ENCODE data around the gene HNRNPA1.
"Not testable (repeated sequence)": the region's sequence is repeated elsewhere in the genome, so short reads cannot be mapped to it uniquely, and the experiment has no call there.

Gene HNRNPA1

DNA sequence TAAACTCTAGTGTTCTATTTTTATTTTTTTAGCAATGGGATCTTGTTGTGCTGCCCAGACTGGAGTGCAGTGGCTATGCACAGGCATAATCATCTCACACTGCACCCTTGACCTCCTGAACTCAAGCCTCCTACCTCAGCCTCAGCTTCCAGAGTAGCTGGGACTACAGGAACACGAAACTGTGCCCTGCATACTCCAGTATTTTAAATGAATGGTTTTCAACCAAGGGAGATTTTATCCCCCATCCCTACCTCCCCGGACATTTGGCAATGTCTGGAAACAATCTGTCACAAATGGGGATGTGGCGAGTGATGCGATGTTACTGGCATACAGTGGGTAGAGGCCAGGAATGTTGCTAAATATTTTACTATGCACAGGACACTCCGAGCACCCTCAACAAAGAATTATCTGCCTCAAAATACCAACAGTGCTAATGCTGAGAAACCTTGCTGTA is 2.7 kb upstream of the HNRNPA1 start:
- no peak for DNase-seq

DNA sequence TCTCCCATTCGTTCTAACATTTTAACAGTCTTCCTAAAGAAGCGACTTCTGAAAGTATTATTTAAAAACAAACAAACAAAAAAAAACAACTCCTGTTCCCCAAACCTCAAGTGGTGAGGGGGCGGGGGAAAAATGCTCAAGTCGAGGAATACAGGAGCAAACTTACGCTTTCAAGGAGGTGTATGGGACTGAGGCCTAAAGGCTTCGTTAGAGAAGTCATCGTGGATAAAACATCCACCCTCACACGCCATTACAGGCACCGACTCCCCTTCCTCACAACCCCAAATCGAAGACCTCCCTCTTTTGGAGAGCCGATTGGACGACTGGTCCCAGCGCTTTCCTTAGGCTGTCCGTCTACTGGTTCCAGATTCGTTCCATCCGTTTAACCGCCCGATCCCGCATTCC is 1.3 kb upstream of the HNRNPA1 start:
- DNase-seq, result no peak

DNA sequence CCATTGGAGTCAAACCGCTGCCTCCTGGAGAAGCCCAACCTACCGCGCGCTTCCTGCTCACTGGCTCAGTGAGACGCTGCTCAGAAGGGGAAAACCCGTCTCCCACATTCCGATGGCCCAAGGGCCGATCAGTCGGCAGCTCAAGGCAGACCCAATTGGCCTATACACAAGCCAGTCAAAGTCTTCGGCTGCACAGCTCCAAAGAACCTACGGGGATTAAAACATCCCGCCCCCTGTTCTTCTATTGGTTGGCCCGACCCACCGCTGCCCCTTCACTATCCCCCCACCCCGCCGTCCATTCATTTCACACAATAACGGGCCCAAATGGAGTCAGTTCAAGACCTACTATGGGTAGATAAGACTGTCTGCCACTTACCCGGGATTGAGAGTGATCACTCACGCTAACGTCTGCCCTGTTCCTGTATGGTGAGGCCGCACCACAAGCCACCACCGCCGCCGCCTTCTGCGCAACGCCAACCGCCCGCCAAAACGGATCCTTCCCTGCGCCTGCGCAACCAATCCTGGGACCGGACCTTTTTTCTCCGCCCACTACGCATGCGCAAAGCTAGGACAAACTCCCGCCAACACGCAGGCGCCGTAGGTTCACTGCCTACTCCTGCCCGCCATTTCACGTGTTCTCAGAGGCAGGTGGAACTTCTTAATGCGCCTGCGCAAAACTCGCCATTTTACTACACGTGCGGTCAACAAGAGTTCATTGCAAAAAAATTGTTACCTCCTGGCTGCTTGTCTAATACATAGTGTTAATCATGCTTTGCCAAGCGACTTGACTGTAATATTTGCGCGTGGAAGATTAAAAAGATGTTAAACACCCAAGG is 676 bp upstream of the HNRNPA1 start, which contains the start of gene CBX5:
Gene CBX5 (minus strand): TSS at position 491 of the 836 bp plus-strand sequence. CDS start 22,472 bp downstream, outside the sequence.
- DNase-seq, result peak; percentile 98 to 100

DNA sequence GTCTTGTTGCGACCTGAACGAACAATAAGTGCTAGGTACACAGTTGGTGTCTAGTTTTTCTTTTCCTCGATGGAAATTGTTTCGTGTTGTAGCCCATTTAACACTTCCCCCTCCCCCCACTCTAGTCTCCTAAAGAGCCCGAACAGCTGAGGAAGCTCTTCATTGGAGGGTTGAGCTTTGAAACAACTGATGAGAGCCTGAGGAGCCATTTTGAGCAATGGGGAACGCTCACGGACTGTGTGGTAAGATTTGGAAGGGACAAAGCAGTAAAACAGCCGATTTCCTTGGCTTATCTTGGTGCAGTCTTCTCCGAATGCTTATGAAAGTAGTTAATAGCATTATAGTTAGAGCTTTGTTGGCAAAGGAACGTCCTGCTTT is 724 bp downstream of the HNRNPA1 start:
- not testable (repeated sequence) for DNase-seq

DNA sequence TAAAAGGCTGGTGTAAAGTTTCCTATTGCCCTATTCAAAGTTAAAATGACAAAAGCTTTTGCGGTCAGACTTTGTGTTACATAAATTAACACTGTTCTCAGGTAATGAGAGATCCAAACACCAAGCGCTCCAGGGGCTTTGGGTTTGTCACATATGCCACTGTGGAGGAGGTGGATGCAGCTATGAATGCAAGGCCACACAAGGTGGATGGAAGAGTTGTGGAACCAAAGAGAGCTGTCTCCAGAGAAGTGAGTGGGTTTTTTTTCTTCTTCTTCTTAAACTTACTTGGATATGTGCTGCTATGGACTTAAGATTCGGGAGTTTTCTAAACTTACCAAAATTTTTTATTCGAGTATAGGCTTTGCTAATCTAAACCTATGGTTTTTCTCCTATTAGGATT is 1.2 kb downstream of the HNRNPA1 start:
- DNase-seq, result not testable (repeated sequence)

DNA sequence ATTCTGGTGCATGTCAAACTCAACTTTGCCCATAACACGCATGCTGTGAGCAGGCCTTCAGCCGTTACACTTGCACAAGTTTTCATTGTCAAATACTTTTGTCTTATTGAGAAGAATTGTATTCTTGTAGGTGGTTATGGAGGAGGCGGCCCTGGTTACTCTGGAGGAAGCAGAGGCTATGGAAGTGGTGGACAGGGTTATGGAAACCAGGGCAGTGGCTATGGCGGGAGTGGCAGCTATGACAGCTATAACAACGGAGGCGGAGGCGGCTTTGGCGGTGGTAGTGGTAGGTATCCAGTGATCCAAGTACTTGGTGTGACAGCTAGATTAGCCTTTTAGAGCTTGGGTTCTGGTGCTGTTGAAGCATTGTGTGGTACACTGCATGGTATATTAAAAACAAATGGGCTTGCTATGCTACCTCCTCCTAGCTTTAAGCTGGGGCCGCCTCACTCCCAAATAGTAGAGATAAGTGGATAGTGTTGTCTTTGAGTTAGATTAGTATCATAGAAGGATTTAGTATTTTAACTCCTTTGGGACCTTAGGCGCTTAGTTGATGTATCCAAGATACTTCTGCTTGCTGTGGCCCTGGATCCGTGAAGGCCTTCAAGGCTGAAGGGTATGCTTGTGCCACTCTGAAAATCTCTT is 2.5 kb downstream of the HNRNPA1 start:
- no peak for DNase-seq

DNA sequence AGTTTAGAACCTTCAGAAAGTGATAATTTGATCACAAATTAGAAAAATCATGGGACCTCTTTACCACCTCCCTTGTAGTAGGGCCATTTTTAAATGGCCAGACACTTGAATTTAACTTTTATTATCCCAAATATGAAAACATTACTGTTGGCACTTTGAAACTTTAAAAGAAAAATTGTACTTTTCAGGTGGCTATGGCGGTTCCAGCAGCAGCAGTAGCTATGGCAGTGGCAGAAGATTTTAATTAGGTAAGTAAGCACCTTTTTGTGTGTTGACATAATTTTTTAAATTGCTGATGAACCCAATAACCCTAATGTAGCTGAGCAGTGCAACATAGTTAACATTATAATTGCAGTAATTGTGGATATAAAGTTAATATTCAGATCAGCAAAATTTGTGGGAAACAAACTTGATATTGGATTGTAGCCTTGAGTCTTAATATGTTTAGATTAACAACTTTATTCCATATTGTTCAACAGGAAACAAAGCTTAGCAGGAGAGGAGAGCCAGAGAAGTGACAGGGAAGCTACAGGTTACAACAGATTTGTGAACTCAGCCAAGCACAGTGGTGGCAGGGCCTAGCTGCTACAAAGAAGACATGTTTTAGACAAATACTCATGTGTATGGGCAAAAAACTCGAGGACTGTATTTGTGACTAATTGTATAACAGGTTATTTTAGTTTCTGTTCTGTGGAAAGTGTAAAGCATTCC is 3.7 kb downstream of the HNRNPA1 start:
- not testable (repeated sequence) for DNase-seq

DNA sequence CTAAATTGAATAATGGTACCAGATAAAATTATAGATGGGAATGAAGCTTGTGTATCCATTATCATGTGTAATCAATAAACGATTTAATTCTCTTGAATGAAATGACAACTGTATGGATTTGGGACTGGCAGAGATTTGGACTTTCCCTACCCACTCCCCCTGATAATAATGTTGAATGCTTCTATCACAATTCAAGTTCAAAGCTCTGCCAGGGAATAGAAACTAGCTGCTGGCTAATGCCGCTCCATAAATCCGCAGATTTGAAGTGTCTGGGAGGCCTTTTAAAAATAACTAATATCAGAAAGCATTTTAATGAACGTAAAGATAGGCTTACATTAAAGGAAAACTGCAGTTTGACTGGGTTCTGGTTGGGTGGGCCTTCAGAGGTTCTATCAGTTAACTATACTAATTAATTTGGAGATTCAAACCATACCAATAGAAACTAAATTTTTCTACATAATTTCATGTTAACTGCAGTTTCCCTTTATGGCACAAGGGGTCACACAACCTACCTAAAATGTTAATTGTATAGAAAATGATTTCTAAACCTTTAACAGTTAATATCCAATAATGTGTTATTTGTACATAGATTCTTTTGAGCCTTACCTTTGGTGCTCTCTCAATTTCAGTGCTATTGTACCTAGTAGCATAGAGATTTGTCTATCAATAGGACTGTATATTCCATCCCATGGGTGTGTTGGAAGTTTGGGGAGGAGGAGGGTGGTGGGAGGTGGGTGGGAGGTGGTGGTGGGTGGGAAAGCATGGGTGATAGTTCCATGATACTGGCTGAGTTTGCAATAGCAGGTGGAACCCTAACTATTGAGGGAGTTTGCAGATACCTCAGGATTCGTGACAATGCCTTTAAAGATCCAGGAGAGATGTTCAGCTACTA is 4.9 kb downstream of the HNRNPA1 start:
- no peak for DNase-seq

DNA sequence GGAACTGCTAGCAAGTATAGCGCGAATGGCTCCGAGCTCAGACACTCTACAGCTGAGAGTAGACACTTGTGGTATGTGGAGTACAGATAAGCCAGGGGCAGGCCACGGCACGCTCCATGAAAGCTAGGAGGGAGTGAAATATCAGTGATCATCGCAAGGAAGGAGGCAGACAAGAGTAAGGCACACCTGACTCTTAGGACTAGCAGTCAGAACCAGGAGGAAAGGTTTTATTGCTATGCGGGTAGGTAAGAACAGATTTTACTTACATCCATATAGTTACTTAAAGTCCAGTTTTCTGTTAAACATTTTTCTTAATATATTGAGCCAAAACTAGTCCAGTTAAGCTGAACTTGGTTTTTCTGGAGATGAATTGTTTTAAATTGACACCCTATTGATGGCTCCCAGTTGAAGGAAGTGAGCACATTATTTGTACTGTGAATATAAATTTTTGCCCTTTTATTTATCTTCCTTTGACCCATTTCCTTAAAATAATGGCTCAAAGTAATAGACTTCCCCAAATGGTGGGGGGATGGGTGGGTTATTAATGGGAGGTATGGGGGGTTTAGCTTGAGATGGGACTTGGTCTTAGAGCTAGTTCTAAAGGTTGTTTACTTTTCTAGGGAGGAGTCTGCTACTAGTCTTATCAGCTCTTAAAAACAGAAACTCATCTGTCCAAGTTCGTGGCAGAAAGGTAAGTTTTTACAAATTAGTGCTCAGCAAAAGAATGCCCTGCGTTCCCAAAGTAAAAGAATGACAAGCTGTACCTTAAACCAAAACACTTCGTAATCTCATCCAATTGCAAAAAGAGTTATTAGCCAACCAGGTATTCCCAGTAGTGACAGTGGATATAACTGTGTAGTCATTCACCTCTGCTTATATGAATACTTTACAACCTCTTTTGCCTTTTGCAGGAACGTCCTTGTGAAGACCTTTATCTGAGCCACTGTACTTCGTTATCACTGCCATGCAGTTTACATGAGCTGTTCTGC is 5.8 kb downstream of the HNRNPA1 start:
- DNase-seq, result no peak

DNA sequence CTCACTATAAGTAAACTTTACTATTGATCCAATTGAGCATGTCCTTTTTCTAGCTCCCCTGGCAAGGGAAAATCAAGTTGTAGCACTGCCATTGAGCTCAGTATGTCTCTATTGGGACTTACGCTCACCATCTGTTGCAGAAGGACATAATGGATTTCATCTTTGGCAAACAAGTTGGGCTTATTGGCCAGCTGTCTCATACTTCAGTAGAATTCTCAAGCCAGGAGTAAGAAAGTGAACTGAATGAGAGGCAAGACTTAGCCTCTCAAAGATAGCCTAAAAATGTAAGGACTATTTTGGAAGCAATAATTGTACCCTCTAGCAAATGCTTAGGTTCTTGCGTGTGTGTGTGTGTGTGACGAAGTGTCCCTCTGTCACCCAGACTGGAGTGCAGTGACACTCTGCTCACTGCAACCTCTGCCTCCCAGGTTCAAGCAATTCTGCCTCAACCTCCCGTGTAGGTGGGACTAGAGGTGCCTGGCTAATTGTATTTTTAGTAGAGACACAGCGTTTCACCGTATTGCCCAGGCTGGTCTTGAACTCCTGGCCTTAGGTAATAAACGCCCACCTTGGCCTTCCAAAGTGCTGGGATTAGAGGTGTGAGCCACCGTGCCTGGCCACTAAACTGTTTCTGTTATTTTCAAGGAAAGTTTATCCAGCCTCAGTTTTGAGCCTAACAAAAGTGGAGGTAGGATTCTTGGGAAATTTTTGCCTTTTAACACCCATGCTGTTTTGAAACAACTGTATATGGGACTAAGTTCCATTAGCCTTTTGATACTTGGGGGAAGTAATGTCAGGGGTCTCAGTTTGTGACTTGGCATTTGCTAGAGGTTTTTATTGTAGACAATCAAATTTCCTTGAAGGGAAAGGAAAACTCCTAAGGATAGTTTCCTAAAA is 7.0 kb downstream of the HNRNPA1 start:
- no peak for DNase-seq

DNA sequence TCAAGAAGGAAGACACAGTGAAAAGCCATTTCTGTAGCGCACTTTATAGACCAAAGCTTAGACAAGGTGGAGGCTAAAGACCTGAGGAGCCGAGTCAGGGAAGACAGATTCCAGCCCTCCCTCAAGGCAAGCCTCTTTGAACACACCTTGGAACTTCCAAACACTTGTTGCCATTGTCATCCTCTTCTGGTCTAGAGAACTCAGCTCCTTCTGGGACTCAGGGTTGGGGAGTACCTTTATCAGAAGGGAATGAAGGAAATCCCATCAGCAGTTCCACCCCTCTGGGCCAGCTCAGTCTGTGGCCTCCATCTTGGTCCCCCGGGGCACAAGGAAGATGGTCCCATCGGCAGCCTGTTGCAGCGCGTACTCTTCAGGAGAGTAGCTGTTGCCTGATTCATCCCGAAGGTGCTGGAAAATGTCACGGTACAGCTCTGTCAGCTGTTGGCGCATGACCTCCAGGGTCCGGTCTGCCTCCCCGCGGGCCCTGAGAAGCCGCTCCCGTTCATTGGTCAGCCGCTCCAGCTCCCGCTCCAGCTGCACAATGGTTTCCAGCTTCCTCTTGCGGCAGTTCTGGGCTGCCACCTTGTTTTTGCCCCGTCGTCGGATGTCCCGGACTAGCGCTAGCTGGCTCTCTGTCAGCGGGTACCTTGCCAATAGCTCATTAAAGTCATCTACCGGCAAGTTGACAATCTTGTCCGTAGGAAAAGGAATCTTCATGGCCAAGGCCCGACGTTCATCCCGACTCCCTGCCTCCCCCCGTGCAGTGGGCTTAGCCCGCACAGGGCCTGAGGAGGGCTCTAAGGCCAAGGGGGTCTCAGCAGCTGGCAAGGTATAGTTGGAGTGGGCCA is 11.8 kb downstream of the HNRNPA1 start:
- DNase-seq, result no peak

DNA sequence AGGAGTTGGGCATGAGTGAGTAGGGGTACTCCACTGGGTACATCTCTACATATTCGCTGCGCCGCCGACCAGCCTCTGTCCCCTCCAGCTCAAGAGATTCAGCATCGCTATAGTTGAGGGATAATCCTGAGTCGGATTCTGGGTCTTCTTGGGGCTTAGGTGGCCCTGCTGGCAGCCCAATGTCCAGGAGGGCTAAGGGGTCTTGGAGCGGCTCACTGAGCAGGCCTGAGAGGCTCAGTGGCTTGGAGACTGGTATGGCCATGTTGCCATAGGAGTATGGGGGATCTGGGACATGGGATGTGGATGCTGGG is 12.4 kb downstream of the HNRNPA1 start:
- DNase-seq, result no peak

DNA sequence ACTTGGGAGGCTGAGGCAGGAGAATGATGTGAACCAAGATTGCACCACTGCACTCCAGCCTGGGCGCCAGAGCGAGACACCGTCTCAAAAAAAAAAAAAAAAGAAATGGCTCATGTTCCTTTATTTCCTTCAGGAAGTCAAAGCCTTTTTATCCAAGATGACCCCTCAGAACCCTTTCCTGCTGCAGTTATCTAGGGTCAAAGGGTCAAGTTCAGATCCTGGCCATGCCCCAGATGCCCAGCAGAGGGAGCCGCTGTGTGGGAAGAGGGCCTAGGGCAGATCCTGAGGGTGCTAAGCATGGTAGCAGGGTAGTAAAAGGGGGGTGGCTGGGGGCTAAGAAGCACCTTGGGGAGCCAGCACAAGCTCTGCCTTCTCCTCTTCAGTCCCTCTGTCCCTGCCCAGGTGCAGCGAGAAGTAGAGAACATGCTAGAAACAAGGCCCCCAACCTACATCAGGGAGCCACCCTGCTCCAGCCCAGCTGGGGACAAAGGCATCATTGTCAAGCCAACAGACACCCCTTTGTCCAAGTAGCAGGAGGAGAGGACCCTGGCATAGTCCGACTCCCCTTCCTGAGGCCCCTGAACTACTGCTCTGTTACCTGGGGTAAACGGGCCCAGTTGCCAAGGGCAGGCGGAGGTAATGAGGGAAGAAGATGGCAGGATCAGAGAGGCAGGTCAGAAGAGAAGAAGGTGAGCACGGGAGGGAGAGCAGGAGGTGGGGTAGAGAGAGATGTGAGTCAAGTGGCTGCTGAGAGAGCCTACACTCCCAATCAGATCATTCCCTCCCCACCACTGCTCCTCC is 13.8 kb downstream of the HNRNPA1 start:
- DNase-seq, result peak; percentile 35 to 37

DNA sequence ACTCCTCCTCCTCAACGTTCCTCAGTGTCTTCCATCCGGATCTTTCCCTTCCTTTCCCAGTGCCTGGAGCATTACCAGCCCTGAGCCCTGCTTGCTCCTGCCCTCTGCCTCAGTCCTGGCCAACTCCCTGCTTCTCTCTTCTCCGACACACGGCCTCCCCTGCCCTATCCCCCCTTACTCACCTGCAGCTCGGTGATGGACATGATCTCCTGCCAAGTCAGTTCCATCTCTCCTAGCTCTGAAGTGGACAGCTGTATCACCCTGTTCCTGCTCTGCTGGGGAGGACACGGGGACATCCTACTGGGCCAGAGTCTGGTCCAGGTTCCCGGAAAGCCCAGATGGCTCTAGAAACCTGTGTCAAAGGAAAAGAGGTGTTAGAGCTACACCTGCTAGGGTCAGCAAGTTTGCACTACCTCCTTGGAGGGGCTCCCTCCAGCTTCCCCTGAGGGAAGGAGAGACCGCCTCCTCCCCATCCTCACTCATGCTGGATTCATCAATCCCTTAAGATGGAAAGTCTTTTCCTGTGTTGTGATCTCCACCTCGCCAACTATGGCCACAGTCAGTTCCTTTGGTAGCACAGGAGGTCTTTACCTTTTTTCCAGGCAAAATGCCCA is 14.5 kb downstream of the HNRNPA1 start:
- DNase-seq, result no peak

DNA sequence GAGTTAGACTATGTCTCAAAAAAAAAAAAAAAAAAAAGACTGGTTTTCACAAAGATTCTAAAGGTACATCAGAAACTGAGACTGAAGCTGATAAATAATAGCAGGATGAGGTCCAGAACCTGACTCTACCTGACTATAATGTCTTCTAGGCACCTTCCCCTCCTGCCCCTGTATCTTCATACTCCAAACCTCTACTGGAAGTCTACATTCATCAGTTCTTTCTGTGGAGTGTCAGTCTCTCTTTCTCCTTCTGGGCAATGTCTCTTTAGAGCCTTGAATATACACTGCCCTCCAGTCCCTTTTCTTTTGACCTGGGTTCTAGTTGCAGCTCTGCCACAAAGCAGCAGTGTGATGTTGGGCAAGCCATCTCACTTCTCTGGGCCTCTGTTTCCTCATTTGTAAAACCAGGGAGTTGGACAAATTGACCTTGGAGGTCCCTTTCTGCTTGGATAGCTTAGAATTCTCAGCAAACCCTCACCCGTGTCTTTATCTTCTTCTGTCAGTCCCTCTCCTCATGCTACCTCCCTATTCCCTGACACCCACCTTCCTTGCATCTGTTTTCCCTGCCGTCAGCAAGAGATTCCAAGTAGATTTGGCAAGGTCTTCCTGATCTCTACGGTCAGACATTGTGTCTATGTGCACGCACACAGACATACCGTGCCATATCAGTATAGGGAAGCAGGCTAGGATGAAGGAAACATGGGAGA is 16.0 kb downstream of the HNRNPA1 start:
- no peak for DNase-seq

DNA sequence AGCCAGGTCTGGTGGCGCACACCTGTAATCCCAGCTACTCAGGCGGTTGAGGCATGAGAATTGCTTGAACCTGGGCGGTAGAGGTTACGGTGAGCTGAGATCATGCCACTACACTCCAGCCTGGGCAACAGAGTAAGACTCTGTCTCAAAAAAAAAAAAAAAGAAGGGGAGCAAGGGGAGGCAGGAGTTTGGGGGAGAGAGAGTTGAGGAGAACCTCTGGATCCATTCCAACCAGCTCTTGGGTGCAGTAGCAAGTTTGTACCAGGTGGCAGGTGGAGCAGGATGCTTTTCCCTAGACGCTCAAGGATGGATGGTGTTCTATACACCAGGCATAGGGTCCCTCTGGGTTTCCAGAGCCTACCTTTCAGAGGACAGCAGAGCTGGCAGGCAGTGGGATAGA is 18.4 kb downstream of the HNRNPA1 start:
- DNase-seq, result no peak

DNA sequence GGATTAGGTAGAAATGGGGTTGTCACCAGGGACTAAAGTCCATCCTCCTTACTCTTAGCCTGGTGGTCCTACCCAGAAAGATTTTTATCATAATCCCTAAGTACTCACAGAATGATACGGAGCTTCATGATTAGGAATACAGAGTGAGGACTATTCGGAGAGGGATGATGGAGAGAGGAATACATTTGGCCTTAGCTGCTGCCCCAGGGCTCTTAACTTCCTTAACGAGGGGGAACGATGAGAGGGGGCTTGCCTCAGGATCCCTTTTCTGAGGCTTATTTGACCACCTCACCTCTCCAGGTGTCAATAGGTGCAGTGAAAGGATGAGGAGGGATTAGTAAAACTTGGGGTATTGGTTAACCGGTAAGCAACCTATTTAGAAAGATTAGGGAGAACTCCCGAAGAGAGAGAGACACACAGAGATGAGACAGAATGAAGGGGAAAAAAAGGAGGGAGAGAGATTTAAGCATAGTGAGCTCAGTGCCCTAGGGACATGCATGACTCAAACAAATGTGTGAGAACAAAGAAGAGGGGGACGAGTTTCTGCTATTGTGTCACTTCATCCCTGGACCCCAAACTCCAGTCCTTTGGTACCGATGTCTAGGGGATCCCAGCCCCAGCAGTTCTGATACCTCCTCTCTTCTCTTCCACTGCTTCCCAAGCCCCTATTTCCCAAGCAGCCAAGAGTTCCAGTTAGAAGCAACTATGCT is 19.1 kb downstream of the HNRNPA1 start:
- DNase-seq, result no peak

Data from NCI-H2081 (cell line).